Stomach (tissue), 9 donors: ENCODE results near the gene HORMAD2. TPM values are rescaled to one million over a fixed set of nuclear protein-coding genes. Genes with fewer than 3 reads are reported as not detected.

Experiments used
- DNase-seq, 2 donors: peaks; one replicate each; pipeline versions ENCODE4 v3.0.0 to v3.0.0-alpha.2; 2013 to 2019
- H3K27ac ChIP-seq, 5 donors: fragments of 200-600 bp in 4 of 5; sonication (generic) in 4 of 5; one replicate each; pipeline ENCODE4 v1.5.1; 2013 to 2019; ENCODE audit warnings: mild to moderate bottlenecking in 1 of 5, moderate library complexity in 1 of 5
- H3K27me3 ChIP-seq, 3 donors: fragments of 200-600 bp; sonication (generic); one replicate each; pipeline ENCODE4 v1.5.1; 2017 to 2019; ENCODE audit warnings: mixed run types in 1 of 3
- H3K36me3 ChIP-seq, 4 donors: fragments of 200-600 bp; sonication (generic); 1 replicate in 3 of 4; 2 replicates in 1 of 4; pipeline ENCODE4 v1.5.1; 2016 to 2019
- H3K4me1 ChIP-seq, 4 donors: fragments of 200-600 bp; sonication (generic); one replicate each; pipeline ENCODE4 v1.5.1; 2016 to 2019
- H3K4me3 ChIP-seq, 4 donors: fragments of 200-600 bp; sonication (generic) in 3 of 4; one replicate each; pipeline ENCODE4 v1.5.1; 2016 to 2019; ENCODE audit warnings: mild to moderate bottlenecking in 1 of 4
- H3K9me3 ChIP-seq, 4 donors: fragments of 200-600 bp; sonication (generic); one replicate each; pipeline ENCODE4 v1.5.1; 2016 to 2019
- EP300 ChIP-seq: sonication (generic); formaldehyde crosslinking; IDR thresholded peaks from one replicate; pipeline ENCODE4 v1.6.1; 2017; ENCODE audit warnings: antibody characterized with exemption
- POLR2A ChIP-seq, 4 donors: fragments of 450-650 bp; IDR thresholded peaks; one replicate each; pipeline ENCODE4 v1.6.1; 2016; ENCODE audit warnings: antibody characterized with exemption in 4 of 4, control low read depth in 2 of 4, mild to moderate bottlenecking in 1 of 4, moderate library complexity in 1 of 4
- POLR2AphosphoS5 ChIP-seq, 3 donors: sonication (generic); formaldehyde crosslinking; IDR thresholded peaks; one replicate each; pipeline ENCODE4 v1.6.1; 2016; ENCODE audit warnings: antibody characterized with exemption in 3 of 3
- WGBS, 5 donors: extraction: QIAGEN DNeasy Blood & Tissue Kit in 3 of 5; methylation state at CpG; one replicate each; pipeline versions ENCODE4 v1.1.5 to v1.1.7; 2013 to 2018; 5-methylcytosine and 5-hydroxymethylcytosine counted together
- intact Hi-C: fragments of 100-400 bp; cut with DNase I; formaldehyde crosslinking; loops from one replicate; pipeline ENCODE4 v1.15.1; 2023; ENCODE audit warnings: low total_unique reads
- polyA plus RNA-seq, 3 donors: library from polyadenylated mRNA; stranded (reverse); fragments of 200-250 nt; gene quantifications; one replicate each; pipeline ENCODE4 v1.2.3, GENCODE V29; 2013
- total RNA-seq, 5 donors: library from RNA; depleted of rRNA; stranded (reverse); fragments of >200 nt; gene quantifications; one replicate each; pipeline versions ENCODE4 v1.1.0 to v1.2.3, GENCODE V29; 2014 to 2016
- TF ChIP-seq, protein P1 (sequence below), 7 experiments: fragments of 450-650 bp in 4 of 7; fragments of 200-600 bp in 3 of 7; sonication (generic) in 3 of 7; IDR thresholded peaks; one replicate each; pipeline ENCODE4 v1.5.1; 2016 to 2019; ENCODE audit warnings: antibody characterized with exemption in 7 of 7, control low read depth in 2 of 7, mild to moderate bottlenecking in 1 of 7
- donor health status: healthy with polysubstance abuse.
- donor health status: Bipolar disorder and iron deficiency.
- donor health status: healthy.

HORMAD2 gene
- total and polyA plus RNA-seq, 8 donors, result not detected

DNA sequence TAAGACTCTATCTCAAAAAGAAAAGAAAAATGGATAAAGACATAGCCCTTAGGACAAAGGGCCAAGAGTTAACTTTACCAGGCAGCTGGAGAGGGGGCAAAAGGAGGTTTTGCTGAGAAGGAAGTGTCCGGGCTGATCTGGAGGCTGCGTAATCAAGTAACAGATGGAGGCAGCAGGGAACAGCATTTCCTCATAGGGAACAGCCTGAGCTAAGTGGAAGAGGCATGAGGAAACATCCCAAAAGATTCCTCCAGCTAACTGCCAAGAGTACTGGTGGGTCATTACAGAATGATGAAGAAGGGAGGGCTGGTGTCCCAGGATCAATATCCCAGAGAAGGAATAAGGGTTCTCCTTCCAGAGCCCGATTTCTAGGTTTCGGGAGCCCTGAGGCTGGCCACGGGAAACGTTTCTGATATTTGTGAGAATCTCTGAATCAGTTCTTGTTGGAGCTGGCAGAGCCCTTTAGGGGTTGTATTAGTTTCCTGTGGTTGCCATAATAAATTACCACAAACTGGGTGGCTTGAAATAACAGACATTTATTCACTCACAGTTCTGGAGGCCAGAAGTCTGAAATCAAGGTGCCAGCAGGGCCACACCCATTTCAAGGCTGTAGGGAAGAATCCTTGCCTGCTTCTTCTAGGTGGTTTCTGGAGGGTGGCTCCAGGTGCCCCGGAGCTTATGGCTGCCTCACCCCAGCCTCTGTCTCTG lies 145.1 kb downstream of the HORMAD2 start:
- Histone ChIP-seq H3K27me3 (peaks cover 0 to 22% (median 0%) of the 10 kb centered on the region in 3 donors), H3K4me3 (no peak overlapping the region), H3K36me3 (no peaks in the 10 kb centered on the region), H3K27ac (no peak overlapping the region), H3K9me3 (no peaks in the 10 kb centered on the region), H3K4me1 (peaks cover 0 to 16% (median 0%) of the 10 kb centered on the region in 4 donors)
- no peak for DNase-seq
- WGBS, 5 donors, result 80 to 85% (median 83%) methylated on average over 7 of the region's 7 CpGs
- intact Hi-C loops, result no loop called here
- TF ChIP-seq POLR2A (IDR thresholded peaks at IDR 0.05) (no peak), POLR2AphosphoS5 (IDR thresholded peaks at IDR 0.05) (no peak), EP300 (no peak)
- TF ChIP-seq, protein P1, sequence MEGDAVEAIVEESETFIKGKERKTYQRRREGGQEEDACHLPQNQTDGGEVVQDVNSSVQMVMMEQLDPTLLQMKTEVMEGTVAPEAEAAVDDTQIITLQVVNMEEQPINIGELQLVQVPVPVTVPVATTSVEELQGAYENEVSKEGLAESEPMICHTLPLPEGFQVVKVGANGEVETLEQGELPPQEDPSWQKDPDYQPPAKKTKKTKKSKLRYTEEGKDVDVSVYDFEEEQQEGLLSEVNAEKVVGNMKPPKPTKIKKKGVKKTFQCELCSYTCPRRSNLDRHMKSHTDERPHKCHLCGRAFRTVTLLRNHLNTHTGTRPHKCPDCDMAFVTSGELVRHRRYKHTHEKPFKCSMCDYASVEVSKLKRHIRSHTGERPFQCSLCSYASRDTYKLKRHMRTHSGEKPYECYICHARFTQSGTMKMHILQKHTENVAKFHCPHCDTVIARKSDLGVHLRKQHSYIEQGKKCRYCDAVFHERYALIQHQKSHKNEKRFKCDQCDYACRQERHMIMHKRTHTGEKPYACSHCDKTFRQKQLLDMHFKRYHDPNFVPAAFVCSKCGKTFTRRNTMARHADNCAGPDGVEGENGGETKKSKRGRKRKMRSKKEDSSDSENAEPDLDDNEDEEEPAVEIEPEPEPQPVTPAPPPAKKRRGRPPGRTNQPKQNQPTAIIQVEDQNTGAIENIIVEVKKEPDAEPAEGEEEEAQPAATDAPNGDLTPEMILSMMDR (IDR thresholded peaks at IDR 0.05), result no peak

DNA sequence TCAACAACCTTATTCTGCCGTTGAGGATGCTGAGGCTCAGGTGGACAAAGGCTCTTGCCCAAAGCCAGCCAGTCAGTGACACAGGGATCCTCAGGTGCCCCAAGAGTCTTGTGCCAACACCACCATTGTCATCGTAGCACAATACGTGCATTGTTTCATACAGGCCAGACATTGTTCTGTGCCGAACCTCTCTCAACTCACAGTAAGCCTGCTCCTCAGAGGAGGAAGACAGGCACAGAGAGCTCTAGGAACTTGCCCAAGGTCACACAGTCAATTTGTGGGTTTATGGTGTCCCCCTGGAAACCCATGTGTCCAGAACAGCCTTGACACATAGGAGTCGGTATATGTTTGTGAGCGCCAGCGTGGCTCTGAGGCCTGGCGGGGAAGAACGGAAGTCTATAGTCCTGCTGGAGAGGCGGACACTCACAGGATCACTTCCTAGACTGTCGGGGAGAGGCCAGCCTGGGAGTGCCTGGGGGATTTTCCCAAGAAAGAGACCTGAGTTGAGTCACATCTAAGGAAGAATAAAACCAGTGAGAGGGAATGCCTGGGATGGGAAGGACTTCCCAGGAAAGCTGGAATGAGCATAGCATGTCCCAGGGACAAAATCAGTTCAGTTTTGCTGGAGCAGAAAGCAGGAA lies 146.0 kb downstream of the HORMAD2 start:
- Histone ChIP-seq H3K9me3 (no peaks in the 10 kb centered on the region), H3K27ac (no peak overlapping the region)
- intact Hi-C loops, result no loop called here

More for the DNA sequence above, 146.0 kb downstream of the HORMAD2 start:
- Histone ChIP-seq H3K4me1 (peaks cover 0 to 7% (median 0%) of the 10 kb centered on the region in 4 donors), H3K4me3 (no peak overlapping the region), H3K36me3 (no peaks in the 10 kb centered on the region), H3K27me3 (peaks cover 0 to 15% (median 0%) of the 10 kb centered on the region in 3 donors)
- DNase-seq, result no peak
- TF ChIP-seq POLR2AphosphoS5 (IDR thresholded peaks at IDR 0.05), result no peak
- no peak for TF ChIP-seq EP300
- TF ChIP-seq, protein P1 (IDR thresholded peaks at IDR 0.05), result no peak
- WGBS, 5 donors, result 80 to 90% (median 88%) methylated on average over 11 of the region's 11 CpGs

Other genes starting within 250 kb of the HORMAD2 start
- 100 to 1,000 TPM in 1 of 5 donors, 10 to 100 TPM in 4; 39.7 to 129 (median 80.5) TPM for gene ASCC2, start 242.2 kb upstream of the HORMAD2 start, total RNA-seq
- 10 to 100 TPM; 53.5 to 75.3 (median 59.3) TPM for gene ASCC2, start 242.2 kb upstream of the HORMAD2 start, polyA plus RNA-seq
- gene MTMR3, start 197.3 kb upstream of the HORMAD2 start, total RNA-seq, result 100 to 1,000 TPM in 1 of 5 donors, 10 to 100 TPM in 4; 39.8 to 120 (median 78.2) TPM
- gene MTMR3, start 197.3 kb upstream of the HORMAD2 start, polyA plus RNA-seq, result 10 to 100 TPM in 2 of 3 donors, 1 to 10 TPM in 1; 7.3 to 13.3 (median 12.8) TPM
- 1 to 10 TPM in 3 of 5 donors, not detected in 2; 2.0 to 2.4 (median 2.3) TPM for gene LIF, start 166.3 kb downstream of the HORMAD2 start, total RNA-seq
- 1 to 10 TPM in 2 of 3 donors, under 1 TPM in 1; 0.35 to 5.0 (median 1.4) TPM for gene LIF, start 166.3 kb downstream of the HORMAD2 start, polyA plus RNA-seq
- 1 to 10 TPM in 1 of 5 donors, not detected in 4; 1.3 TPM for gene OSM, start 186.4 kb downstream of the HORMAD2 start, total RNA-seq
- 10 to 100 TPM in 1 of 3 donors, 1 to 10 TPM in 1, under 1 TPM in 1; 0.33 to 22.7 (median 1.1) TPM for gene OSM, start 186.4 kb downstream of the HORMAD2 start, polyA plus RNA-seq
- gene CASTOR1, start 209.0 kb downstream of the HORMAD2 start, total RNA-seq, result 10 to 100 TPM in 1 of 5 donors, 1 to 10 TPM in 4; 1.2 to 57.8 (median 3.7) TPM
- gene CASTOR1, start 209.0 kb downstream of the HORMAD2 start, polyA plus RNA-seq, result 10 to 100 TPM in 1 of 3 donors, 1 to 10 TPM in 2; 6.6 to 17.0 (median 7.3) TPM
- gene TBC1D10A, start 246.5 kb downstream of the HORMAD2 start, total RNA-seq, result 10 to 100 TPM in 3 of 5 donors, 1 to 10 TPM in 2; 2.2 to 23.2 (median 16.3) TPM
- 10 to 100 TPM; 14.2 to 24.5 (median 20.3) TPM for gene TBC1D10A, start 246.5 kb downstream of the HORMAD2 start, polyA plus RNA-seq